Parietal lobe (tissue), 1 donor: ENCODE results near the gene RPS27L. TPM values are rescaled to one million over a fixed set of nuclear protein-coding genes. Genes with fewer than 3 reads are reported as not detected.

Experiments used
- total RNA-seq: library from RNA; depleted of rRNA; stranded (reverse); fragments of >200 nt; gene quantifications from one replicate; pipeline ENCODE4 v1.2.3, GENCODE V29; 2014

The RPS27L gene
- total RNA-seq = 16.3 TPM

DNA sequence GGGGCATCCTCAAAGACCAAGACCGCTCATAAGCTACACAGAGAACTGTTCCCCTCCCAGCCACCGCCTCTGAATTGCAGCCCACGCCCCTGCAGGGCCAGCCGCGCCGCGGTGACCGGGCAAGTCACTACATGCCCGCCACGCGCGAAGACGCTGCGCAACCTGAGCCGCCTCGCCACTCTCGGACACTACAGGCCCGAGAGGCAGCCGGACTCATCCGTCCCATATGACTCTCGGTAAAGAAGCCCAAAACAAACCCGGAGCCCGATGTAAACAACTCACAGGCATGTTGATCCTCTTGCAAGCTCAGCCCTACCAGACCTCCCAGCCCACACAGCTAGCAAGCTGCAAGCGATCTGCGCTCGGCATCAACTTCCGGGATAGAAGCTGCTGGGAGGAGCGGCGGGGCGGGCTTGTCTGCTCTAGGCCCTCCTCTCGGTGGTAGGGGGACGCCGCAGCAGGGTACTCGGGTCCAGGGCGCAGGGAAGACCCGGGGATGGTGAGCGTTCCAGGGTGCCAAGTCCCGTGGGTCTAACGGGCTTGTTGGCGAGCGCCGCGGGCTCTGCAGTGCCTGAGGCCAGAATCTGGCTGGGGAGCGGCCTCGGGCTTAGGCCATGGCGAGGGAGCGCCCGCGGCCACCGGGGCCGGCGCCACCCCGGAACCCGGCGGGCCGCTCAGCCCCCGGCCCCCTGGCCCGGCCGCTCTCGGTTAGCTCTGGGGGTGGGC is at the start of gene RPS27L:
Gene RPS27L (minus strand): TSS at position 360 of the 726 bp plus-strand sequence. CDS start 72 bp downstream, at position 288.

DNA sequence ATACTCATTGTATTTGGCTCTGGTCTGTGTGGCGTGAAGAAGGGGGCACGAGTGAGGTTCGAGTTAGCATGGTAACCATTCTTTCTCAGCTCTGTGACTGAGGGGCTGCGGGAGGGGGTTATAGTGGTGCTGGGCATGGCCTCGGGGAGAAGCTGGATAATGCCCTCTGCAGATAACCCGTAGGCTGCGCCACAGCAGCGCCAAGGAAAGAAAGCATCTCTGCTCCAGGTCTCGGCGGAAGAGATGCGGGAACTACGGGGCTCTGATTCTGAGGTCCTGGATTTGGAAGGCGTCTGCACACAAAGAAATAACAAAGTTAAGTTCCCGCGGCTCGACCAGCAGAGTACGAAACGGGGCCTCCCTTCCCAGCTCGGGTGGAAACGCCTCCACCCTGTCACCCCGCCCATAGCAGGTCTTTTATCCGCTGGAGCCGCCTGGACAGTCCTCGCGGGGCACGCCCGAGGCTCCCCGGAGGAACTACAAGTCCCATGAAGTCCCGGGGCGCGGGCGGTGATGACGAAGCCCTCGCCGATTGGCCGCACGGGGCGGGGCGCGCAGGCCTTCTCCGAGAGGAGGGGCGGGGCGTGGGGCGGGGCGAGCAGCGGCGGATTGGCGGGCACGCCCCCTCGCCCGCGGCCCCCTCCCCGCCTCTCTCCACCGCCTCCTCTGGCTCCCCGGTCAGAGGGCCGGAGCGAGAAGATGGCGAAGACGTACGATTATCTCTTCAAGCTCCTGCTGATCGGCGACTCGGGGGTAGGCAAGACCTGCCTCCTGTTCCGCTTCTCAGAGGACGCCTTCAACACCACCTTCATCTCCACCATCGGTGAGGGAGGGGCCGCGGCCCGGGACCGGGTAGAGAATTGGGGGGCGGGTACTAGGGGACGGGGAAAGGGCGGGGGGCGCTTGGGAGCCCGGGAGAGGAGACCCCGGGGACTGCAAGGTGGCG is 31.9 kb upstream of the RPS27L start, which contains the start of gene RAB8B:
Gene RAB8B (plus strand): TSS at position 681 of the 946 bp plus-strand sequence. CDS start 19 bp downstream, at position 700.

DNA sequence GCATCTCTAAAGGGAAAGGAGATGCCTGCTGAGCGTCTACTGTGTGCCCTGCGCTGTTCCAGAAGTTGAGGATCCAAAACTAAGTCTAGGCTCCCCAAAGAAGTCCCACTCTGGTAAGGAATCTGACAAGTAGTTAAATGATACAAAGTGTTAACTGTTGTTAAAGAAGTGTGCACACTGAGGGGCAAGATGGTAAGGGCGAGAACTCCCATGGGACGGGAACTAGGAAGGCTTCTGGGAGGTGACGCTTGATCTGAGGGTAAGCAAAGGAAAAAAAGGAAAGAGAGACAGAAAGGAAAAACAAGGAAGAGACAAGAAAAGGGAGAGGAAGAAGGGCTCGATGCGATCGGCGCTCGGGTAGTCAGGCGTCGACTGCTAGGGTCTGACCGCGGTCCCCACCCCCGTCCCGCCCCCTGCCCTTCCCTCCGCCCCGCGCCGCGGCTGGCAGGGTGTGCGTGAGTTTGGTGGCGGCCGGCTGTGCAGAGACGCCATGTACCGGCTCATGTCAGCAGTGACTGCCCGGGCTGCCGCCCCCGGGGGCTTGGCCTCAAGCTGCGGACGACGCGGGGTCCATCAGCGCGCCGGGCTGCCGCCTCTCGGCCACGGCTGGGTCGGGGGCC is 35.8 kb downstream of the RPS27L start, which contains the start of gene LACTB:
Gene LACTB (plus strand): TSS at position 480 of the 620 bp plus-strand sequence. CDS start 11 bp downstream, at position 491.

Other genes with a start within 250 kb of the RPS27L start
- gene TPM1, start 114.7 kb downstream of the RPS27L start, total RNA-seq = 144 TPM
- gene LACTB, start 35.6 kb downstream of the RPS27L start, total RNA-seq = 15.3 TPM
- gene RAB8B, start 32.1 kb upstream of the RPS27L start, total RNA-seq = 79.8 TPM
- 33.5 TPM for gene APH1B, start 120.1 kb upstream of the RPS27L start, total RNA-seq
- 11.6 TPM for gene CA12, start 224.4 kb upstream of the RPS27L start, total RNA-seq